HepG2 (cell line): ENCODE data around the gene MTA1. TPM values are rescaled to one million over a fixed set of nuclear protein-coding genes. Genes with fewer than 3 reads are reported as not detected.

Experiments
- DBP ChIP-seq: sonication (generic); formaldehyde crosslinking; IDR thresholded peaks from 2 replicates; pipeline ENCODE4 v1.4.0; 2020; ENCODE audit warnings: missing genetic modification reagents; ENCODE audit errors: not compliant biosample characterization
- GZF1 ChIP-seq: sonication (generic); formaldehyde crosslinking; IDR thresholded peaks from 2 replicates; pipeline ENCODE4 v1.5.1; 2020; ENCODE audit warnings: mild to moderate bottlenecking, missing genetic modification reagents
- HNRNPUL1 ChIP-seq: fragments of 200-400 bp; formaldehyde crosslinking; IDR thresholded peaks from 2 replicates; pipeline ENCODE4 v1.6.1; 2017; ENCODE audit warnings: low read depth, mild to moderate bottlenecking, low read length, moderate library complexity
- MYPOP ChIP-seq: sonication (generic); formaldehyde crosslinking; IDR thresholded peaks from 2 replicates; pipeline ENCODE4 v1.8.1; 2023; ENCODE audit warnings: mild to moderate bottlenecking, moderate library complexity, missing genetic modification reagents
- NFE2L1 ChIP-seq: sonication (generic); formaldehyde crosslinking; IDR thresholded peaks from 2 replicates; pipeline ENCODE4 v1.4.0; 2020; ENCODE audit warnings: missing genetic modification reagents, mild to moderate bottlenecking, borderline replicate concordance
- RBAK ChIP-seq: sonication (generic); formaldehyde crosslinking; IDR thresholded peaks from 2 replicates; pipeline ENCODE4 v1.5.1; 2020; ENCODE audit warnings: mild to moderate bottlenecking, missing genetic modification reagents
- SNAPC4 ChIP-seq: sonication (generic); formaldehyde crosslinking; IDR thresholded peaks from 2 replicates; pipeline ENCODE4 v1.4.0; 2020; ENCODE audit warnings: mild to moderate bottlenecking, missing genetic modification reagents
- ZNF101 ChIP-seq: sonication (generic); formaldehyde crosslinking; IDR thresholded peaks from 2 replicates; pipeline ENCODE4 v1.4.0; 2020; ENCODE audit warnings: mild to moderate bottlenecking, low read depth, missing genetic modification reagents, borderline replicate concordance
- ZNF318 ChIP-seq: sonication (generic); formaldehyde crosslinking; IDR thresholded peaks from 2 replicates; pipeline ENCODE4 v1.4.0; 2020; ENCODE audit warnings: mild to moderate bottlenecking, missing genetic modification reagents
- ZNF558 ChIP-seq: sonication (generic); formaldehyde crosslinking; IDR thresholded peaks from 2 replicates; pipeline ENCODE4 v1.9.0; 2022; ENCODE audit warnings: mild to moderate bottlenecking, missing genetic modification reagents, borderline replicate concordance
- ZNF792 ChIP-seq: IDR thresholded peaks from 2 replicates; pipeline ENCODE4 v1.6.1; 2016
- ZNF883 ChIP-seq: sonication (generic); formaldehyde crosslinking; IDR thresholded peaks from 2 replicates; pipeline ENCODE4 v1.5.1; 2020; ENCODE audit warnings: mild to moderate bottlenecking, missing genetic modification reagents; ENCODE audit errors: not compliant biosample characterization
- polyA plus RNA-seq, 8 experiments: library from polyadenylated mRNA; depleted of rRNA in 3 of 8; stranded (reverse) in 7 of 8; unstranded in 1 of 8; fragments of >200 nt; fragmentation: Illumina TruSeq in 4 of 8; extraction: Trizol in 4 of 8; gene quantifications; 2 replicates each; pipeline versions ENCODE4 v1.2.1 to v1.2.3, GENCODE V29; 2011 to 2016; ENCODE audit warnings: low read depth in 4 of 8, missing spikeins in 1 of 8, mixed read lengths in 1 of 8; ENCODE audit not compliant: insufficient read depth in 1 of 8
- total RNA-seq, 5 experiments: library from RNA; depleted of rRNA; stranded (reverse); fragments of >200 nt; fragmentation: Illumina TruSeq; extraction: Trizol; gene quantifications; 2 replicates each; pipeline ENCODE4 v1.2.3, GENCODE V29; 2016; ENCODE audit warnings: low read depth in 1 of 5

Gene MTA1
- total and polyA plus RNA-seq, 2 of the 13 experiments (the other 11 are each of a cell fraction or from before 2014, with no cell fraction given) = 35.2 to 85.8 TPM

- peak; percentile 51 for TF ChIP-seq ZNF318 (CRISPR knock-in tag)
- TF ChIP-seq HNRNPUL1 = no peak
- no peak for TF ChIP-seq RBAK (CRISPR knock-in tag)
- 0 out of 2 replicates have a peak, but pooled peaks have one; percentile 33 for TF ChIP-seq GZF1 (CRISPR knock-in tag)
- no peak for TF ChIP-seq SNAPC4
- TF ChIP-seq MYPOP (CRISPR knock-in tag) = 0 out of 2 replicates have a peak, but pooled peaks have one; percentile 15
- no peak for TF ChIP-seq ZNF883
- TF ChIP-seq ZNF101 = no peak
- no peak for TF ChIP-seq DBP
- TF ChIP-seq ZNF558 (CRISPR knock-in tag) = no peak
- no peak for TF ChIP-seq NFE2L1
- TF ChIP-seq ZNF792 (CRISPR knock-in tag) = no peak; the same call in 1 of the 2 replicates
Observed at GRCh38 chr14:105495990-105496830, 76.6 kb downstream of the MTA1 start (continued).
